ENCODE measurements around the gene MISP.

The MISP gene

GRCh38 chr19:746956-747355 lies 4.0 kb upstream of the MISP start:
- DNase-seq (ENCODE audit: low read depth in 2 of 2) = no peak

- DNase-seq (ENCODE audit: low read depth in 2 of 2) = no peak
Observed at GRCh38 chr19:747432-748273, 3.3 kb upstream of the MISP start.

- no peak for DNase-seq (ENCODE audit: low read depth in 2 of 2)
Observed at GRCh38 chr19:748274-748598, 2.7 kb upstream of the MISP start.

GRCh38 chr19:749811-750210 lies 1.1 kb upstream of the MISP start:
- DNase-seq (ENCODE audit: low read depth in 2 of 2) = no peak

- DNase-seq (ENCODE audit: low read depth in 2 of 2) = no peak
Observed at GRCh38 chr19:751501-752341, 809 bp downstream of the MISP start.

- DNase-seq (ENCODE audit: low read depth in 2 of 2) = no peak
Observed at GRCh38 chr19:752652-753517, 2.0 kb downstream of the MISP start.

GRCh38 chr19:754530-754929 lies 3.6 kb downstream of the MISP start:
- DNase-seq (ENCODE audit: low read depth in 2 of 2) = no peak

GRCh38 chr19:755063-755462 lies 4.2 kb downstream of the MISP start:
- no peak for DNase-seq (ENCODE audit: low read depth in 2 of 2)

- DNase-seq (ENCODE audit: low read depth in 2 of 2) = no peak
Observed at GRCh38 chr19:756236-756635, 5.3 kb downstream of the MISP start.

GRCh38 chr19:756821-757688 lies 6.1 kb downstream of the MISP start:
- no peak for DNase-seq (ENCODE audit: low read depth in 2 of 2)

GRCh38 chr19:757811-758668 lies 7.1 kb downstream of the MISP start:
- no peak for DNase-seq (ENCODE audit: low read depth in 2 of 2)

- no peak for DNase-seq (ENCODE audit: low read depth in 2 of 2)
Observed at GRCh38 chr19:763181-763580, 12.3 kb downstream of the MISP start.

- no peak for DNase-seq (ENCODE audit: low read depth in 2 of 2)
Observed at GRCh38 chr19:763869-764268, 13.0 kb downstream of the MISP start.

- DNase-seq (ENCODE audit: low read depth in 2 of 2) = no peak
Observed at GRCh38 chr19:764301-764700, 13.4 kb downstream of the MISP start.

- no peak for DNase-seq (ENCODE audit: low read depth in 2 of 2)
Observed at GRCh38 chr19:765179-765738, 14.3 kb downstream of the MISP start.

- no peak for DNase-seq (ENCODE audit: low read depth in 2 of 2)
Observed at GRCh38 chr19:768424-768823, 17.5 kb downstream of the MISP start.

GRCh38 chr19:769616-770015 lies 18.7 kb downstream of the MISP start:
- DNase-seq (ENCODE audit: low read depth in 2 of 2) = no peak

GRCh38 chr19:771332-771785 lies 20.4 kb downstream of the MISP start:
- DNase-seq (ENCODE audit: low read depth in 2 of 2) = peak in 1 of 2 donors; percentile 18

- no peak for DNase-seq (ENCODE audit: low read depth in 2 of 2)
Observed at GRCh38 chr19:772063-772462, 21.2 kb downstream of the MISP start.

Data from activated CD4-positive, alpha-beta T cell treated with anti-CD3 and anti-CD28 coated beads for 24 hours (primary cell).